Lower leg skin (tissue), 4 donors: Measurements from ENCODE around the gene F2RL3. TPM values are rescaled to one million over a fixed set of nuclear protein-coding genes. Genes with fewer than 3 reads are reported as not detected.

Experiments
- DNase-seq, 2 donors: peaks; one replicate each; pipeline ENCODE4 v3.0.0-alpha.2; 2019; ENCODE audit warnings: low spot score in 2 of 2
- H3K4me3 ChIP-seq: fragments of 200-600 bp; sonication (generic); 2 replicates; pipeline ENCODE4 v1.5.1; 2017; ENCODE audit warnings: mild to moderate bottlenecking, low read depth; ENCODE audit not compliant: poor library complexity, severe bottlenecking
- POLR2A ChIP-seq, 2 donors: fragments of 450-650 bp; IDR thresholded peaks; one replicate each; pipeline ENCODE4 v1.6.1; 2016 to 2017; ENCODE audit warnings: antibody characterized with exemption in 2 of 2, mild to moderate bottlenecking in 1 of 2, moderate library complexity in 1 of 2
- WGBS, 2 donors: methylation state at CpG; one replicate each; pipeline ENCODE4 v1.1.5; 2018; 5-methylcytosine and 5-hydroxymethylcytosine counted together
- intact Hi-C: fragments of 100-400 bp; cut with DNase I; formaldehyde crosslinking; loops from one replicate; pipeline ENCODE4 v1.15.0; 2023; ENCODE audit warnings: low total_unique reads
- total RNA-seq, 4 donors: library from RNA; depleted of rRNA; stranded (reverse); fragments of >200 nt; gene quantifications; one replicate each; pipeline ENCODE4 v1.1.0, GENCODE V29; 2016
- TF ChIP-seq, protein P1 (sequence below), 3 donors: fragments of 450-650 bp; IDR thresholded peaks; one replicate each; pipeline ENCODE4 v1.5.1; 2016; ENCODE audit warnings: antibody characterized with exemption in 3 of 3, mild to moderate bottlenecking in 3 of 3, moderate library complexity in 2 of 3

The F2RL3 gene
- total RNA-seq, 4 donors from 2014 or later: 3.7 to 11.0 (median 5.6) TPM

- TF ChIP-seq, protein P1, sequence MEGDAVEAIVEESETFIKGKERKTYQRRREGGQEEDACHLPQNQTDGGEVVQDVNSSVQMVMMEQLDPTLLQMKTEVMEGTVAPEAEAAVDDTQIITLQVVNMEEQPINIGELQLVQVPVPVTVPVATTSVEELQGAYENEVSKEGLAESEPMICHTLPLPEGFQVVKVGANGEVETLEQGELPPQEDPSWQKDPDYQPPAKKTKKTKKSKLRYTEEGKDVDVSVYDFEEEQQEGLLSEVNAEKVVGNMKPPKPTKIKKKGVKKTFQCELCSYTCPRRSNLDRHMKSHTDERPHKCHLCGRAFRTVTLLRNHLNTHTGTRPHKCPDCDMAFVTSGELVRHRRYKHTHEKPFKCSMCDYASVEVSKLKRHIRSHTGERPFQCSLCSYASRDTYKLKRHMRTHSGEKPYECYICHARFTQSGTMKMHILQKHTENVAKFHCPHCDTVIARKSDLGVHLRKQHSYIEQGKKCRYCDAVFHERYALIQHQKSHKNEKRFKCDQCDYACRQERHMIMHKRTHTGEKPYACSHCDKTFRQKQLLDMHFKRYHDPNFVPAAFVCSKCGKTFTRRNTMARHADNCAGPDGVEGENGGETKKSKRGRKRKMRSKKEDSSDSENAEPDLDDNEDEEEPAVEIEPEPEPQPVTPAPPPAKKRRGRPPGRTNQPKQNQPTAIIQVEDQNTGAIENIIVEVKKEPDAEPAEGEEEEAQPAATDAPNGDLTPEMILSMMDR (IDR thresholded peaks at IDR 0.05): no peak
- TF ChIP-seq POLR2A (IDR thresholded peaks at IDR 0.05): no peak
- H3K4me3 ChIP-seq: no peak overlapping the region
- no peak for DNase-seq
- 98% methylated on average over 3 of the region's 3 CpGs for WGBS, 2 donors
- intact Hi-C loops: no loop called here
Observed at GRCh38 chr19:16861011-16861410, 27.8 kb upstream of the F2RL3 start.

DNA sequence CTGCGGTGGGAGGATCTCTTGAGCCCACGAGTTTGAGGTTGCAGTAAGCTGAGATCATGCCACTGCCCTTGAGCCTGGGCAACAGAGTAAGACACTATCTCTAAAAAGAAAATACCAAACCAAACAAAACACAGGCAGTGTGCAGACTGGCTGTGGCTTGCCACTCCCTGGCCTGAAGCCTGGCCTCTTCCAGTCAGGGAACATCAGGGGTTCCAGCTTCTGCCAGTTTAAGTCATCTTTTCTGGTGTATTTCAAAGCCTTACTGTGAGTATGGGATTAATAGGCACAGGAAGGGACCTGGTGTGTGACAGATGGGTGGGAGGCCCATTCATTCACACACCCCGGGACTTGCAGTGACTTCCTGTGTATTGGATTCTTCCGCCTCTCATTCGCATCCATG lies 27.0 kb upstream of the F2RL3 start:
- TF ChIP-seq, protein P1 (IDR thresholded peaks at IDR 0.05): no peak
- TF ChIP-seq POLR2A (IDR thresholded peaks at IDR 0.05): no peak
- no peak for DNase-seq
- no peak overlapping the region for H3K4me3 ChIP-seq
- intact Hi-C loops: no loop called here
- WGBS, 2 donors: 87 to 88% methylated on average over 5 of the region's 5 CpGs

- intact Hi-C loops: no loop called here
- H3K4me3 ChIP-seq: no peak overlapping the region
- WGBS, 2 donors: 87 to 92% methylated on average over 10 of the region's 10 CpGs
- no peak for DNase-seq
- TF ChIP-seq POLR2A (IDR thresholded peaks at IDR 0.05): no peak
- TF ChIP-seq, protein P1 (IDR thresholded peaks at IDR 0.05): no peak
Observed at GRCh38 chr19:16862826-16863415, 25.9 kb upstream of the F2RL3 start.

GRCh38 chr19:16867211-16867610 lies 21.6 kb upstream of the F2RL3 start:
- H3K4me3 ChIP-seq: no peak overlapping the region
- intact Hi-C loops: no loop called here
- 94 to 95% methylated on average over 7 to 10 of the region's 10 CpGs for WGBS, 2 donors
- no peak for DNase-seq
- TF ChIP-seq POLR2A (IDR thresholded peaks at IDR 0.05): no peak
- TF ChIP-seq, protein P1 (IDR thresholded peaks at IDR 0.05): no peak

GRCh38 chr19:16868423-16869130 lies 20.2 kb upstream of the F2RL3 start:
- intact Hi-C loops: no loop called here
- no peak overlapping the region for H3K4me3 ChIP-seq
- no peak for DNase-seq
- no peak for TF ChIP-seq POLR2A (IDR thresholded peaks at IDR 0.05)
- TF ChIP-seq, protein P1 (IDR thresholded peaks at IDR 0.05): no peak
- WGBS, 2 donors: 92 to 93% methylated on average over 17 to 20 of the region's 20 CpGs
